Measurements from ENCODE around the gene TMEM131L.

The TMEM131L gene

DNA sequence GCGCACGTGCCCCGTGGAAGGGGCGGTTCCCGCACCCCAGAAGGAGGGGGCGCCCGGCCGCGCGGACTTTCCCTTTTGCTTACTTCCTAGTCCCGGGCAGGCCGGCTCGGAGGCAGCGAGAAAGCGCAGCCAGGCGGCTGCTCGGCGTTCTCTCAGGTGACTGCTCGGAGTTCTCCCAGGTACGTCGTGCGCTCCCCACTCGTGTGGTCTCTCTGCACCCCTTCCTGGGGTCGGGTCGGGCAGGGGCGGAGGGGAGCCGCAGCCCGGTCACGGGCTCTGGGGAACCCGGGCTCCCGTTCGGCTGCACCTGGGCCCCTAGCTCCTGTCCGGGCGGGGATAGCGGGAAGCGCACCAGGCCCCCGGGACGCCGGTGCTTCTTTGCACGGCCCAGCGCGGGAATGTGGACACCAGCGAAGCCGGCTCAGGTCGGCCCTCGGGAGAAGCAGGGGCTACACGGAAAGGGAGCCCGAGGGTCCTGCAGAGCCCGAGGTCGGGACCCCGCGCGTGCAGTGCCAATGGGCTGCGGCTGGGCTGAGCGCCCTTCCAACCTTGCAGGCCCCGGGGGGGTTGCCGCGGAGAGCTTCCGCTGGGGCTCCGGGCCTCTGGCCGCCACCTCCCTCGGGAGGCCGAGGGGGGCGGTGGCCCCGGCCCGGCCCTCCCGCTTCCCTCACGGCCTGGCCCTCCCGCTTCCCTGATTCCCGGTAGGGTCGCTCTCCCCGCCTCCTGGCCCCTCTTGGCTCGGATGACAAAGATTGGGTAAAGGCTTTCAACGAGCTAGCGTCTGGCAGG lies 218.2 kb downstream of the TMEM131L start, which contains the start of gene TLR2:
Gene TLR2 (plus strand): TSS at position 99 of the 789 bp plus-strand sequence. CDS start 18,628 bp downstream, outside the sequence.
- Histone ChIP-seq H2BK120ac (ENCODE audit: low read depth, low read length) (no peak within 1 kb of the TSS), H2BK5ac (ENCODE audit: low read length) (no peak within 1 kb of the TSS), H3K4me1 (ENCODE audit: control insufficient read depth, low read depth, low read length) (no peaks in the 10 kb centered on the region), H2BK15ac (replicated peaks; ENCODE audit: low read depth) (no peak within 1 kb of the TSS), H3K56ac (ENCODE audit: low read length) (peak within 1 kb of the TSS; percentile 44), H3K23ac (ENCODE audit: low read length) (no peak within 1 kb of the TSS), H3K9ac (ENCODE audit: low read length) (peak within 1 kb of the TSS; percentile 4), H4K8ac (ENCODE audit: low read depth, low read length) (no peak within 1 kb of the TSS), H3K27me3 (ENCODE audit: insufficient read depth, low read length, poor library complexity) (peaks cover 13% of the 10 kb centered on the region), H3K4ac (ENCODE audit: low read depth, low read length) (no peak within 1 kb of the TSS), H3K4me3 (ENCODE audit: low read length) (peak within 1 kb of the TSS; percentile 37), H3K36me3 (ENCODE audit: control insufficient read depth, insufficient read depth, low read length) (no peaks in the 10 kb centered on the region), H3K4me2 (ENCODE audit: low read length) (peak within 1 kb of the TSS; percentile 4), H4K5ac (ENCODE audit: low read length) (no peak within 1 kb of the TSS), H3K79me2 (ENCODE audit: control insufficient read depth, insufficient read depth, low read length) (no peaks in the 10 kb centered on the region), H2AK5ac (ENCODE audit: low read length) (no peak within 1 kb of the TSS), H3K27ac (ENCODE audit: low read depth, low read length) (no peak within 1 kb of the TSS), H3K79me1 (ENCODE audit: low read length) (no peaks in the 10 kb centered on the region), H3K18ac (ENCODE audit: low read length) (no peak within 1 kb of the TSS)
- DNase-seq = peak; percentile 63
- no CpG with 5 or more reads among the region's 75 CpGs for WGBS (ENCODE audit: extremely low coverage, insufficient coverage, low lambda C conversion rate)

DNA sequence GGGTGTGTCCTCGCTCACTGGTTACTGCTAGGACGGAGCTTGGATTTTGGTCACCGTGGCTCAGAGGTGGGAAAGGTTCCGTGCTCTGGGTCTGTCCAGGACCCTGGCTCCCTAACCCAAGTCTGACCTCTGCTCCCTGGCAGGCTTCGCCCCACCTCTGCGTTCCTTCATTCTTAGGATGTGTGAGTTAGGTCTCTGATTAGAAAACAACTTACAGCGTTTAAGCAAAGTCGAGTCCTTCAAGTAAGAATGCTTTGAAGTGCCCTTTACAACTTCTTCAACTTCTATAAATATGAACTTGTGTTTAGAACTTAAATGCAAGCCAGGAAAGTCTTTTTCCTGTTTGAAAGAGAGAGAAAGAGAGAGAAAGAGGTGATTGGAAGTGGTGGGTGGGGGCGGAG lies 218.8 kb downstream of the TMEM131L start:
- 100% methylated on average over 1 of the region's 9 CpGs for WGBS (ENCODE audit: extremely low coverage, insufficient coverage, low lambda C conversion rate)
- H3K4me2 ChIP-seq (ENCODE audit: low read length) = peak overlapping the region; percentile 4
- H3K4me1 ChIP-seq (ENCODE audit: control insufficient read depth, low read depth, low read length) = no peaks in the 10 kb centered on the region
- peak overlapping the region; percentile 4 for H3K9ac ChIP-seq (ENCODE audit: low read length)
- H3K79me1 ChIP-seq (ENCODE audit: low read length) = no peaks in the 10 kb centered on the region
- H3K56ac ChIP-seq (ENCODE audit: low read length) = peak overlapping the region; percentile 44
- H2BK5ac ChIP-seq (ENCODE audit: low read length) = no peak overlapping the region
- H3K23ac ChIP-seq (ENCODE audit: low read length) = no peak overlapping the region
- H3K27ac ChIP-seq (ENCODE audit: low read depth, low read length) = no peak overlapping the region
- peaks cover 13% of the 10 kb centered on the region for H3K27me3 ChIP-seq (ENCODE audit: insufficient read depth, low read length, poor library complexity)
- H2AK5ac ChIP-seq (ENCODE audit: low read length) = no peak overlapping the region
- no peak overlapping the region for H3K4me3 ChIP-seq (ENCODE audit: low read length)
- no peak overlapping the region for H4K8ac ChIP-seq (ENCODE audit: low read depth, low read length)
- H2BK15ac ChIP-seq (replicated peaks; ENCODE audit: low read depth) = no peak overlapping the region
- H3K18ac ChIP-seq (ENCODE audit: low read length) = no peak overlapping the region
- H2BK120ac ChIP-seq (ENCODE audit: low read depth, low read length) = no peak overlapping the region
- H3K4ac ChIP-seq (ENCODE audit: low read depth, low read length) = no peak overlapping the region
- H3K36me3 ChIP-seq (ENCODE audit: control insufficient read depth, insufficient read depth, low read length) = no peaks in the 10 kb centered on the region
- DNase-seq = no peak
- no peak overlapping the region for H4K5ac ChIP-seq (ENCODE audit: low read length)
- no peaks in the 10 kb centered on the region for H3K79me2 ChIP-seq (ENCODE audit: control insufficient read depth, insufficient read depth, low read length)

Measured in mesendoderm (in vitro differentiated cells).